Suprapubic skin (tissue), 4 donors: ENCODE data around the gene IP6K1. TPM values are rescaled to one million over a fixed set of nuclear protein-coding genes. Genes with fewer than 3 reads are reported as not detected.
"Not testable (repeated sequence)": the region's sequence is repeated elsewhere in the genome, so short reads cannot be mapped to it uniquely, and the experiment has no call there.

Experiments
- DNase-seq, 2 donors: peaks; one replicate each; pipeline ENCODE4 v3.0.0-alpha.2; 2019; ENCODE audit warnings: low spot score in 2 of 2
- H3K27ac ChIP-seq: fragments of 200-600 bp; sonication (generic); one replicate; pipeline ENCODE4 v1.5.1; 2019
- H3K27me3 ChIP-seq: fragments of 200-600 bp; sonication (generic); one replicate; pipeline ENCODE4 v1.5.1; 2019
- H3K36me3 ChIP-seq: fragments of 200-600 bp; sonication (generic); one replicate; pipeline ENCODE4 v1.5.1; 2019
- H3K4me1 ChIP-seq: fragments of 200-600 bp; sonication (generic); one replicate; pipeline ENCODE4 v1.5.1; 2019
- H3K4me3 ChIP-seq: fragments of 200-600 bp; sonication (generic); one replicate; pipeline ENCODE4 v1.5.1; 2019; ENCODE audit warnings: mild to moderate bottlenecking
- H3K9me3 ChIP-seq: fragments of 200-600 bp; sonication (generic); one replicate; pipeline ENCODE4 v1.5.1; 2019
- EP300 ChIP-seq: sonication (generic); formaldehyde crosslinking; IDR thresholded peaks from one replicate; pipeline ENCODE4 v1.6.1; 2017; ENCODE audit warnings: antibody characterized with exemption
- POLR2A ChIP-seq, 2 donors: fragments of 450-650 bp; IDR thresholded peaks; one replicate each; pipeline ENCODE4 v1.6.1; 2017; ENCODE audit warnings: antibody characterized with exemption in 2 of 2, mild to moderate bottlenecking in 2 of 2, moderate library complexity in 2 of 2
- POLR2AphosphoS5 ChIP-seq, 3 donors: sonication (generic); formaldehyde crosslinking; IDR thresholded peaks; one replicate each; pipeline ENCODE4 v1.6.1; 2017; ENCODE audit warnings: antibody characterized with exemption in 3 of 3
- WGBS: methylation state at CpG from one replicate; pipeline ENCODE4 v1.1.5; 2018; 5-methylcytosine and 5-hydroxymethylcytosine counted together
- total RNA-seq, 4 donors: library from RNA; depleted of rRNA; stranded (reverse); fragments of >200 nt; gene quantifications; one replicate each; pipeline ENCODE4 v1.1.0, GENCODE V29; 2016
- TF ChIP-seq, protein P1 (sequence below), 2 donors: fragments of 200-600 bp in 1 of 2; fragments of 450-650 bp in 1 of 2; sonication (generic) in 1 of 2; IDR thresholded peaks; one replicate each; pipeline ENCODE4 v1.5.1; 2016 to 2019; ENCODE audit warnings: antibody characterized with exemption in 2 of 2, mild to moderate bottlenecking in 1 of 2, moderate library complexity in 1 of 2

IP6K1 gene
- total RNA-seq, 4 donors from 2014 or later = 39.5 to 57.3 (median 53.2) TPM

DNA sequence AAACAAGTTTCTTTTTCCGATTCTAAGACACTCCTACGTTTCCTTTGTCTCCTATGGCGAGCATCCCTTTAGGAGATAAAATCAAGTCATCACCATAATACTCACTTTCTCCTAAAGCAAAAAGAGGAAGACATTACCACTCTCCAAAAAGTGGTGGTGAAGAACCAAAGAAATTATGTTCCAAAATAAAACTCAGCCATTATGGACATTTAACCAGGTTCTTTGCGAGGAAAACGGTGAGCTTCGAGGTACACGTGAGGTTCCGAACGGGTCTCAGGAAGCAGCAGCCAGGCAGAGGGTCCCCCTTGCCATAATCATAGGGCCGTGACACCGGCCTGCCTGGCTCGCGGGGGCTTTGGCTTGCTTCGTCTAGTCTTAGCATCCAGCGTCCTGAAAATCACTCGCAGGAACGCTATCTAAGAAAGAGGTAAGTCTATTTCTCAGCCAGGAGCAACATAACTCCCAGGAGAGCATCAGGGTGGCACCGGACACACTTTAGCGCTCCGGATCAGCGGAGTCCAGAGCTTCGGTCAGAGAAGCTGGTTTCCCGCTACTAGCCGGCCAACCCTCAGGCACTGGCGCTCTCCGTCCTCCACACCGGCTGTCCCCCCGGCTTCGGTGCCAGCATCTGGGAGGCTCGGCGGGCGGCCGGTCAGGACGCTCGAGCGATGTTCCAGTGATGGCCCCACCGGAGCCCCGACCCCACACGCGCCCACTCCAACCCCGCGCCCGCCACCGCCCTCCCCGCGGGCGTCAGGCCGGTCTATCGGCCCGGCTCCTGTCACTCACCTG lies 581 bp downstream of the IP6K1 start:
- no peak for TF ChIP-seq POLR2A (IDR thresholded peaks at IDR 0.05)
- no peak for TF ChIP-seq POLR2AphosphoS5 (IDR thresholded peaks at IDR 0.05)
- TF ChIP-seq, protein P1, sequence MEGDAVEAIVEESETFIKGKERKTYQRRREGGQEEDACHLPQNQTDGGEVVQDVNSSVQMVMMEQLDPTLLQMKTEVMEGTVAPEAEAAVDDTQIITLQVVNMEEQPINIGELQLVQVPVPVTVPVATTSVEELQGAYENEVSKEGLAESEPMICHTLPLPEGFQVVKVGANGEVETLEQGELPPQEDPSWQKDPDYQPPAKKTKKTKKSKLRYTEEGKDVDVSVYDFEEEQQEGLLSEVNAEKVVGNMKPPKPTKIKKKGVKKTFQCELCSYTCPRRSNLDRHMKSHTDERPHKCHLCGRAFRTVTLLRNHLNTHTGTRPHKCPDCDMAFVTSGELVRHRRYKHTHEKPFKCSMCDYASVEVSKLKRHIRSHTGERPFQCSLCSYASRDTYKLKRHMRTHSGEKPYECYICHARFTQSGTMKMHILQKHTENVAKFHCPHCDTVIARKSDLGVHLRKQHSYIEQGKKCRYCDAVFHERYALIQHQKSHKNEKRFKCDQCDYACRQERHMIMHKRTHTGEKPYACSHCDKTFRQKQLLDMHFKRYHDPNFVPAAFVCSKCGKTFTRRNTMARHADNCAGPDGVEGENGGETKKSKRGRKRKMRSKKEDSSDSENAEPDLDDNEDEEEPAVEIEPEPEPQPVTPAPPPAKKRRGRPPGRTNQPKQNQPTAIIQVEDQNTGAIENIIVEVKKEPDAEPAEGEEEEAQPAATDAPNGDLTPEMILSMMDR (IDR thresholded peaks at IDR 0.05) = no peak
- no peak for TF ChIP-seq EP300
- Histone ChIP-seq H3K4me3 (peak overlapping the region; percentile 100), H3K36me3 (peaks cover 13% of the 10 kb centered on the region), H3K9me3 (no peaks in the 10 kb centered on the region), H3K4me1 (peaks cover 49% of the 10 kb centered on the region), H3K27ac (peak overlapping the region; percentile 98), H3K27me3 (no peaks in the 10 kb centered on the region)
- 2% methylated on average over 17 of the region's 50 CpGs for WGBS
- no peak for DNase-seq

DNA sequence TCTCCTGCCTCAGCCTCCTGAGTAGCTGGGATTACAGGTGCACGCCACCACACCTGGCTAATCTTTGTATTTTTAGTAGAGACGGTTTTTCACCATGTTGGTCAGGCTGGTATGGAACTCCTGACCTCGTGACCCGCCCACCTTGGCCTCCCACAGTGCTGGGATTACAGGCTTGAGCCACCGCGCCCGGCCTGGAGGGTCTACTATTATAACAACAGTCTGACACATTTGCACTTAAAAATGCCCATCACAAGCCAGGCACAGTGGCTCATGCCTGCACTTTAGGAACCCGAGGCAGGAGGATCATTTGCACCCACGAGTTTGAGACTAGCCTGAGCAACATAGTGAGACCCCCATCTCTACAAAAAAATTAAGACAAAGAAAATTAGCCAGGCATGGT lies 4.1 kb downstream of the IP6K1 start:
- not testable (repeated sequence) for H3K9me3 ChIP-seq, H3K27me3 ChIP-seq, H3K4me3 ChIP-seq, H3K27ac ChIP-seq
- peaks cover 21% of the 10 kb centered on the region for H3K36me3 ChIP-seq
- peaks cover 48% of the 10 kb centered on the region for H3K4me1 ChIP-seq
- DNase-seq = peak; percentile 41 to 43
- 96% methylated on average over 9 of the region's 9 CpGs for WGBS

DNA sequence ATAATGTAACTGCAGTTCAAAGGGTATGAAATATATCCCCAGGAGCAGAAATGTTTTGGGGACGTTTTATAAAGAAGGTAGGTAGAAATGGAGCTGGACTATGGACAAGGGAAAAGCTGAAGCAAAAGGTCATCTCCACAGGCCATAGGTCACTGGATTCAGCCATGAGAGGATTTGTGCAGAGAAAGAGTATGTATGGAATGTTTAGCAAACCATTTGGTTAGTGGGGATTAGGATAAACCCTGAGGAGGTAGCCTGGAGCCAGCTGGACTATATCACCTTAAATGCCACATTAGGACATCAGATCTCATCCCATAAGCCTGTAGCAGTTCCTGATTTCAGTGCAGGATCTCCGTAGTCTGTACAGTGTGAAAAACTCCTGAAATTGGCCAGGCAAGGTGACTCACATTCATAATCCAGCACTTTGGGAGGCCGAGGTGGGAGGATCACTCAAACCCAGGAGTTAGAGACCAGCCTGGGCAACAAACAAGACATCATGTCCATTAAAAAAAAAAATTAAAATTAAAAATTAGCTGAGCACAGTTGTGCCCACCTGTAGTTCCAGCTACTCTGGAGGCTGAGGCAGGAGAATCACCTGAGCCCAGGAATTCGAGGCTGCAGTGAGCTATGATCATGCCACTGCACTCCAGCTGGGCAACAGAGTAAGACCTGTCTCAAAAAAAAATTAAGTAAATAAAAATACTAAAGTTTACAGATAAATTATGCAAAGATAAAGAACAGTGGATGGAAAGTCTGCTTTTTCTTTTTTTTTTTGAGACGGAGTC lies 4.7 kb downstream of the IP6K1 start:
- Histone ChIP-seq H3K27me3 (no peaks in the 10 kb centered on the region), H3K4me1 (peaks cover 41% of the 10 kb centered on the region), H3K27ac (no peak overlapping the region), H3K9me3 (no peaks in the 10 kb centered on the region), H3K36me3 (peaks cover 27% of the 10 kb centered on the region), H3K4me3 (no peak overlapping the region)
- TF ChIP-seq EP300 (no peak), POLR2A (IDR thresholded peaks at IDR 0.05) (no peak), POLR2AphosphoS5 (IDR thresholded peaks at IDR 0.05) (no peak)
- TF ChIP-seq, protein P1 (IDR thresholded peaks at IDR 0.05) = no peak
- WGBS = 75% methylated on average over 5 of the region's 5 CpGs
- DNase-seq = peak in 1 of 2 donors; percentile 20

GRCh38 chr3:49780975-49781365 lies 5.4 kb downstream of the IP6K1 start:
- H3K4me3 ChIP-seq, H3K27ac ChIP-seq, DNase-seq, H3K27me3 ChIP-seq, H3K9me3 ChIP-seq: not testable (repeated sequence)
- H3K4me1 ChIP-seq = peaks cover 41% of the 10 kb centered on the region
- H3K36me3 ChIP-seq = peaks cover 28% of the 10 kb centered on the region
- WGBS = 90% methylated on average over 9 of the region's 9 CpGs

- DNase-seq = peak in 1 of 2 donors; percentile 24
- Histone ChIP-seq H3K36me3 (peaks cover 28% of the 10 kb centered on the region), H3K27me3 (no peaks in the 10 kb centered on the region), H3K27ac (no peak overlapping the region), H3K9me3 (no peaks in the 10 kb centered on the region), H3K4me1 (peaks cover 40% of the 10 kb centered on the region), H3K4me3 (no peak overlapping the region)
- WGBS = 69% methylated on average over 4 of the region's 4 CpGs
- TF ChIP-seq POLR2AphosphoS5 (IDR thresholded peaks at IDR 0.05) = no peak
Measured at GRCh38 chr3:49780080-49780974, 6.0 kb downstream of the IP6K1 start.

- H3K4me3 ChIP-seq = no peak overlapping the region
- DNase-seq = peak in 1 of 2 donors; percentile 8
- H3K9me3 ChIP-seq = no peaks in the 10 kb centered on the region
- H3K36me3 ChIP-seq = peaks cover 28% of the 10 kb centered on the region
- TF ChIP-seq EP300 = no peak
- no peak for TF ChIP-seq POLR2AphosphoS5 (IDR thresholded peaks at IDR 0.05)
- TF ChIP-seq, protein P1 (IDR thresholded peaks at IDR 0.05) = no peak
- no peak for TF ChIP-seq POLR2A (IDR thresholded peaks at IDR 0.05)
- H3K4me1 ChIP-seq = peaks cover 35% of the 10 kb centered on the region
- 94% methylated on average over 5 of the region's 5 CpGs for WGBS
- H3K27me3 ChIP-seq = no peaks in the 10 kb centered on the region
- H3K27ac ChIP-seq = no peak overlapping the region
Measured at GRCh38 chr3:49779358-49780079, 6.8 kb downstream of the IP6K1 start.

- peaks cover 13% of the 10 kb centered on the region for H3K4me1 ChIP-seq
- not testable (repeated sequence) for H3K27ac ChIP-seq, H3K9me3 ChIP-seq, H3K4me3 ChIP-seq, H3K27me3 ChIP-seq
- peak in 1 of 2 donors; percentile 31 for DNase-seq
- H3K36me3 ChIP-seq = peaks cover 17% of the 10 kb centered on the region
- 93% methylated on average over 8 of the region's 8 CpGs for WGBS
Measured at GRCh38 chr3:49776101-49776500, 10.2 kb downstream of the IP6K1 start.
